ENCODE results near the gene SPEF1. TPM values are rescaled to one million over a fixed set of nuclear protein-coding genes. Genes with fewer than 3 reads are reported as not detected.

Gene SPEF1
- total and polyA plus RNA-seq, 2 of the 13 experiments (the other 11 are each of a cell fraction or from before 2014, with no cell fraction given), result 0.11 to 0.27 TPM

DNA sequence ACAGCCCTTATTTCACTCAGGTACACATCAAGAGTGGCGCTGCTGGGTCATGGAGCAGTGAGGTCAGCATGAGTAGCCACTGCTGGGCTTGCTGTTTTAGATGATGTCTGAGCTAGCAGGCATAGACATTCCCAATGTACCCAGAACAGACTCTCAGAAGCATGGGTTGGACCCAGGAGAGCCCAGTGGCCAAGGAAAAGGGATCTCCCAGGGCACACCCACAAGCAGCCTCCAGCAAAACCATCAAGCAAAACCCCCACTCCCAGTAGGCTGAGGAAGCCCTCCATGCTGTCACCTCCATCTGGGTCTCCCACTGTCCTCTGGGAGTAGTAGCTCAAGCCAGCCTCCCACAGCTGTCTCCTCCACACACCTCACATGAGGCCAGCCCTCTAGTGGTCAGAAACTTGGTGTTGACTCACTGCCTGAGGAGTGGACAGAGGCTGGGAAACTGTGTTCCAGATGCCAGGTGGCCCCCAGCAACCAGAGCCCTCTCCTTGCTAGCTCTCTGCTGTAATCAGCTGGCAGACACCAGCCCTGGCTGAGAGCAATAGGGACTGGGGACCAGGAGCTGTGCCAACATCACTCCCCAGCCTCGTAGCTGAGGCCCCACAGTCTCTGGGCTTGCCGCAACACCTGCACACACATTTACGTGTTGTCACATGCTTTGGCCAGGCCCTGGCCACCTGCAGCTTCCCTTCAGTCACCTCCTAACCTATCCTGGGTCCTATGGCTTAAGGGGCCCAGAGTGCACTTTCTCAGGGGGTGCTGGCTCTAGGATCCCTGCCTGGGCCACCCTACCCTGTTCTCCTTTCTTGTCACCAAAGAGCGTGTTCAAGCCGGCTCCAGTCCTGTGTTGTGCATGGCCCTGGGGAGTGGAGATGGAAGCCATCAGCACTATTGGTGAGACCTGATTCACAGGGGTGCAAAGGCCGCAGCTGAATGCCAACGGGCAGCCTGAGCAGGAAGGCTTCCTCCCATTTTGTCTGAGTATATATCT is 37.2 kb upstream of the SPEF1 start (continued):
- TF ChIP-seq ZNF230 (CRISPR knock-in tag; IDR thresholded peaks at IDR 0.05), result peak; percentile 55; the same call in 1 of the 2 replicates
- TF ChIP-seq, protein P1, sequence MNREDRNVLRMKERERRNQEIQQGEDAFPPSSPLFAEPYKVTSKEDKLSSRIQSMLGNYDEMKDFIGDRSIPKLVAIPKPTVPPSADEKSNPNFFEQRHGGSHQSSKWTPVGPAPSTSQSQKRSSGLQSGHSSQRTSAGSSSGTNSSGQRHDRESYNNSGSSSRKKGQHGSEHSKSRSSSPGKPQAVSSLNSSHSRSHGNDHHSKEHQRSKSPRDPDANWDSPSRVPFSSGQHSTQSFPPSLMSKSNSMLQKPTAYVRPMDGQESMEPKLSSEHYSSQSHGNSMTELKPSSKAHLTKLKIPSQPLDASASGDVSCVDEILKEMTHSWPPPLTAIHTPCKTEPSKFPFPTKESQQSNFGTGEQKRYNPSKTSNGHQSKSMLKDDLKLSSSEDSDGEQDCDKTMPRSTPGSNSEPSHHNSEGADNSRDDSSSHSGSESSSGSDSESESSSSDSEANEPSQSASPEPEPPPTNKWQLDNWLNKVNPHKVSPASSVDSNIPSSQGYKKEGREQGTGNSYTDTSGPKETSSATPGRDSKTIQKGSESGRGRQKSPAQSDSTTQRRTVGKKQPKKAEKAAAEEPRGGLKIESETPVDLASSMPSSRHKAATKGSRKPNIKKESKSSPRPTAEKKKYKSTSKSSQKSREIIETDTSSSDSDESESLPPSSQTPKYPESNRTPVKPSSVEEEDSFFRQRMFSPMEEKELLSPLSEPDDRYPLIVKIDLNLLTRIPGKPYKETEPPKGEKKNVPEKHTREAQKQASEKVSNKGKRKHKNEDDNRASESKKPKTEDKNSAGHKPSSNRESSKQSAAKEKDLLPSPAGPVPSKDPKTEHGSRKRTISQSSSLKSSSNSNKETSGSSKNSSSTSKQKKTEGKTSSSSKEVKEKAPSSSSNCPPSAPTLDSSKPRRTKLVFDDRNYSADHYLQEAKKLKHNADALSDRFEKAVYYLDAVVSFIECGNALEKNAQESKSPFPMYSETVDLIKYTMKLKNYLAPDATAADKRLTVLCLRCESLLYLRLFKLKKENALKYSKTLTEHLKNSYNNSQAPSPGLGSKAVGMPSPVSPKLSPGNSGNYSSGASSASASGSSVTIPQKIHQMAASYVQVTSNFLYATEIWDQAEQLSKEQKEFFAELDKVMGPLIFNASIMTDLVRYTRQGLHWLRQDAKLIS (CRISPR knock-in tag; IDR thresholded peaks at IDR 0.05), result no peak
- TF ChIP-seq, protein P2, sequence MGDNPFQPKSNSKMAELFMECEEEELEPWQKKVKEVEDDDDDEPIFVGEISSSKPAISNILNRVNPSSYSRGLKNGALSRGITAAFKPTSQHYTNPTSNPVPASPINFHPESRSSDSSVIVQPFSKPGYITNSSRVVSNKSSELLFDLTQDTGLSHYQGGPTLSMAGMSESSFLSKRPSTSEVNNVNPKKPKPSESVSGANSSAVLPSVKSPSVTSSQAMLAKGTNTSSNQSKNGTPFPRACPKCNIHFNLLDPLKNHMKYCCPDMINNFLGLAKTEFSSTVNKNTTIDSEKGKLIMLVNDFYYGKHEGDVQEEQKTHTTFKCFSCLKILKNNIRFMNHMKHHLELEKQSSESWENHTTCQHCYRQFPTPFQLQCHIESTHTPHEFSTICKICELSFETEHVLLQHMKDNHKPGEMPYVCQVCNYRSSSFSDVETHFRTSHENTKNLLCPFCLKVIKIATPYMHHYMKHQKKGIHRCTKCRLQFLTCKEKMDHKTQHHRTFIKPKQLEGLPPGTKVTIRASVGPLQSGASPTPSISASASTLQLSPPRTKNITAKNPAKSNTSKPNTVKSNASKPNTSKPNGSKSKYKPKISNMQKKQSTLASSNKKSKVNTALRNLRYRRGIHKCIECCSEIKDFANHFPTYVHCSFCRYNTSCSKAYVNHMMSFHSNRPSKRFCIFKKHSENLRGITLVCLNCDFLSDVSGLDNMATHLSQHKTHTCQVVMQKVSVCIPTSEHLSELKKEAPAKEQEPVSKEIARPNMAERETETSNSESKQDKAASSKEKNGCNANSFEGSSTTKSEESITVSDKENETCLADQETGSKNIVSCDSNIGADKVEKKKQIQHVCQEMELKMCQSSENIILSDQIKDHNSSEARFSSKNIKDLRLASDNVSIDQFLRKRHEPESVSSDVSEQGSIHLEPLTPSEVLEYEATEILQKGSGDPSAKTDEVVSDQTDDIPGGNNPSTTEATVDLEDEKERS (CRISPR knock-in tag; IDR thresholded peaks at IDR 0.05), result peak; percentile 89
- TF ChIP-seq ZNF260 (CRISPR knock-in tag; IDR thresholded peaks at IDR 0.05; ENCODE audit: borderline replicate concordance, low read depth), result no peak
- TF ChIP-seq ZNF317 (CRISPR knock-in tag; IDR thresholded peaks at IDR 0.05), result no peak
- TF ChIP-seq PAF1 (CRISPR knock-in tag; IDR thresholded peaks at IDR 0.05), result no peak
- peak; percentile 22; the same call in 1 of the 2 replicates for TF ChIP-seq GLI4 (CRISPR knock-in tag; IDR thresholded peaks at IDR 0.05; ENCODE audit: borderline replicate concordance)
- TF ChIP-seq MEIS1 (CRISPR knock-in tag; IDR thresholded peaks at IDR 0.05; ENCODE audit: borderline replicate concordance), result peak; percentile 93
- TF ChIP-seq ZNF468 (CRISPR knock-in tag; IDR thresholded peaks at IDR 0.05), result no peak
- TF ChIP-seq ZNF674 (CRISPR knock-in tag; IDR thresholded peaks at IDR 0.05; ENCODE audit: low read depth), result no peak
- TF ChIP-seq ZFP41 (CRISPR knock-in tag; IDR thresholded peaks at IDR 0.05; ENCODE audit: borderline replicate concordance), result peak; percentile 55; the same call in 1 of the 2 replicates
- TF ChIP-seq ATRX (CRISPR knock-in tag; IDR thresholded peaks at IDR 0.05; ENCODE audit: borderline replicate concordance), result no peak
- no peak for TF ChIP-seq ZC3H4 (CRISPR knock-in tag; IDR thresholded peaks at IDR 0.05; ENCODE audit: borderline replicate concordance)
- TF ChIP-seq KDM1A (CRISPR knock-in tag; IDR thresholded peaks at IDR 0.05), result no peak
- TF ChIP-seq, protein P3, sequence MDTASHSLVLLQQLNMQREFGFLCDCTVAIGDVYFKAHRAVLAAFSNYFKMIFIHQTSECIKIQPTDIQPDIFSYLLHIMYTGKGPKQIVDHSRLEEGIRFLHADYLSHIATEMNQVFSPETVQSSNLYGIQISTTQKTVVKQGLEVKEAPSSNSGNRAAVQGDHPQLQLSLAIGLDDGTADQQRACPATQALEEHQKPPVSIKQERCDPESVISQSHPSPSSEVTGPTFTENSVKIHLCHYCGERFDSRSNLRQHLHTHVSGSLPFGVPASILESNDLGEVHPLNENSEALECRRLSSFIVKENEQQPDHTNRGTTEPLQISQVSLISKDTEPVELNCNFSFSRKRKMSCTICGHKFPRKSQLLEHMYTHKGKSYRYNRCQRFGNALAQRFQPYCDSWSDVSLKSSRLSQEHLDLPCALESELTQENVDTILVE (CRISPR knock-in tag; IDR thresholded peaks at IDR 0.05), result peak; percentile 70
- TF ChIP-seq ONECUT2 (CRISPR knock-in tag; IDR thresholded peaks at IDR 0.05), result no peak
- no peak for TF ChIP-seq KLF12 (CRISPR knock-in tag; IDR thresholded peaks at IDR 0.05; ENCODE audit: borderline replicate concordance)
- TF ChIP-seq ZNF547 (CRISPR knock-in tag; IDR thresholded peaks at IDR 0.05), result peak; percentile 91
- TF ChIP-seq, protein P4, sequence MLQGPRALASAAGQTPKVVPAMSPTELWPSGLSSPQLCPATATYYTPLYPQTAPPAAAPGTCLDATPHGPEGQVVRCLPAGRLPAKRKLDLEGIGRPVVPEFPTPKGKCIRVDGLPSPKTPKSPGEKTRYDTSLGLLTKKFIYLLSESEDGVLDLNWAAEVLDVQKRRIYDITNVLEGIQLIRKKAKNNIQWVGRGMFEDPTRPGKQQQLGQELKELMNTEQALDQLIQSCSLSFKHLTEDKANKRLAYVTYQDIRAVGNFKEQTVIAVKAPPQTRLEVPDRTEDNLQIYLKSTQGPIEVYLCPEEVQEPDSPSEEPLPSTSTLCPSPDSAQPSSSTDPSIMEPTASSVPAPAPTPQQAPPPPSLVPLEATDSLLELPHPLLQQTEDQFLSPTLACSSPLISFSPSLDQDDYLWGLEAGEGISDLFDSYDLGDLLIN (CRISPR knock-in tag; IDR thresholded peaks at IDR 0.05; ENCODE audit: borderline replicate concordance), result peak; percentile 27; the same call in 1 of the 2 replicates
